ENCODE data around the gene PTGS2.

GRCh38 chr1:186628910-186629309, 51.3 kb downstream of the PTGS2 start:
- no peak for TF ChIP-seq POLR2AphosphoS5 (IDR thresholded peaks at IDR 0.05; ENCODE audit: low read depth, low read length)
- TF ChIP-seq TEAD4 (IDR thresholded peaks at IDR 0.05; ENCODE audit: low read depth, low read length): no peak
- TF ChIP-seq EGR1 (IDR thresholded peaks at IDR 0.05; ENCODE audit: borderline replicate concordance, low read depth, low read length): no peak
- TF ChIP-seq POLR2A (IDR thresholded peaks at IDR 0.05; ENCODE audit: control extremely low read depth in 1 of 2, low read depth in 2 of 2, low read length in 2 of 2): no peak
- no peak for TF ChIP-seq RFX5 (IDR thresholded peaks at IDR 0.05; ENCODE audit: borderline replicate concordance, low read depth, low read length)
- TF ChIP-seq RAD21 (IDR thresholded peaks at IDR 0.05 in 1 of 2, conservative IDR thresholded peaks at IDR 0.05 in 1 of 2; ENCODE audit: low read depth in 2 of 2, low read length in 2 of 2): no peak
- TF ChIP-seq CBX8 (IDR thresholded peaks at IDR 0.05; ENCODE audit: borderline replicate concordance, low read depth, low read length): no peak
- no peak for TF ChIP-seq GTF2F1 (IDR thresholded peaks at IDR 0.05; ENCODE audit: borderline replicate concordance, low read depth, low read length)
- TF ChIP-seq ZNF274 (IDR thresholded peaks at IDR 0.05; ENCODE audit: borderline replicate concordance, extremely low read depth, low read length): no peak
- no peak for TF ChIP-seq JUND (IDR thresholded peaks at IDR 0.05; ENCODE audit: low read length)
